KOPT-K1 (cell line): ENCODE results near the gene IGSF21.

ENCODE experiments used
- H3K27ac ChIP-seq: fragments of 200-600 bp; sonication (generic); 2 replicates; pipeline ENCODE4 v1.5.1; 2016; ENCODE audit warnings: antibody characterized with exemption, mild to moderate bottlenecking, low read depth, low read length; ENCODE audit not compliant: poor library complexity, severe bottlenecking
- H3K36me3 ChIP-seq: fragments of 200-600 bp; sonication (generic); 2 replicates; pipeline ENCODE4 v1.5.1; 2017; ENCODE audit warnings: antibody characterized with exemption, mild to moderate bottlenecking, low read length, moderate library complexity; ENCODE audit not compliant: insufficient read depth
- H3K9me3 ChIP-seq: fragments of 200-600 bp; sonication (generic); 2 replicates; pipeline ENCODE4 v1.5.1; 2017; ENCODE audit warnings: antibody characterized with exemption, low read length, mild to moderate bottlenecking; ENCODE audit not compliant: insufficient read depth, poor library complexity, severe bottlenecking

The IGSF21 gene

DNA sequence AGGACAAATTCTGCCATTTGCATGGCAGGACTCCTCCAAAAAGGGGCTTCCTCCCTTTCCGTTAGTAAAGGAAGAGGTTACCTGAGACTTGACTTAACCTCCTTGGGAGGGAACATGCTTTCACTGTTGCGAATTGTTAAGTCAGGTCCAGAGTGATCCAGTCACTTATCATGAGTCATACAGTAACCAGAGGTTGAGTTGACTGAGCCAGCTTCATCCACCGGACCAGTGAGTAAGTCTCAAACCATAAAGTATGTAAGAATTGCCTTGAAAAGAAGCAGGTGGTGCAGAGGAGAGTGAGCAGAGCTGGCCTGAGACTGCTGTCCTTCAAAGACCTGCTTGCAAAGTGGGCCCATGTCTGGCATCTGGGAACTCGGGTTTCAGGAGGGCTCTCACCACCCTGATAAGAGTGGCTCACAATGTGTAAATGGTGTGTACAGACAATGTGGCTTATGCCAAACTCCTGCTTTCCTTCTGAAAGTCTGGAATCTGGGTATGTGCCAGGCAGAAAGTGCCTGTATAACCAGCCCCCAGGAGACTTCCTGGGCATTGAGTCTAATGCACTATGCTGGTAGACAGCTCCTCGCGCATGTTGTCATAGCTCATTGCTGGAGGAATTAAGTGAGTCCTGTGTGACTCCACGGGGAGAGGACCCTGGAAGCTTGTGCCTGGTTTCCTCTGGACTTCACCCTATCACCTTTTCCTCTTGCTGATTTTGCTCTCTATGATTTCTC lies 288.8 kb downstream of the IGSF21 start:
- no peak overlapping the region for H3K27ac ChIP-seq
- no peaks in the 10 kb centered on the region for H3K9me3 ChIP-seq
- no peaks in the 10 kb centered on the region for H3K36me3 ChIP-seq

GRCh38 chr1:18397641-18398040 lies 290.0 kb downstream of the IGSF21 start:
- Histone ChIP-seq H3K9me3 (no peaks in the 10 kb centered on the region), H3K36me3 (no peaks in the 10 kb centered on the region), H3K27ac (no peak overlapping the region)

DNA sequence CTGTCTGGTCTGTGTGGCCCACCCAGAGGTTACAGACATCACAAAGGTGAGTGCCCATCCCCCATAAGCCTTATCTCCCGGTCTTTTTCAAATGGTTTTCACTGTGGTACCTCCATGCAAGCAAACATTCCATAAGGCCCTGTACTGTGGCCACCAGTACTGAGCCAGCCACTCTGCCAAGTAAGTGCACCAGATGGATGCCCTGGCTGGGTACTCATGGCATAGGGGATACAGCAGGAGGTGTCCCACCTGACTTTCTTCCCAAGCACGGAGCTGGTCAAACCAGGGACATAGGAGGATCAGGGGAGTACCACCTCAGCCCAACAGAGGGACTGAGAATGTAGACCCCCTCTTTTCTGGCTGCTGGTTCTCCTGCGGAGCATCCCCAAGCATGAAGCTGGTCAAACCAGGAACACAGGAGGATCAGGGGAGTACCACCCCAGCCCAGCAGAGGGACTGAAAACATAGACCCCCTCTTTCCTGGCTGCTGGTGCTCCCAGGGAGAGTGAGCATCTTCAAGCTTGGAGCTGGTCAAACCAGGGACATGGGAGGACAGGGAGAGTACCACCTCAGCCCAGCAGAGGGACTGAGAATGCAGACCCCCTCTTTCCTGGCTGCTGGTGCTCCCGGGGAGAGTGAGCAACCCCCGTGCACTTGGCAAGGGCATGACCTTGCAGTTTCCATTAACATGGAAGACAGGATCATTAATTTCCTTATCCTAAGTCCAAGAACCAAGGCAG lies 291.4 kb downstream of the IGSF21 start:
- Histone ChIP-seq H3K9me3 (no peaks in the 10 kb centered on the region), H3K27ac (no peak overlapping the region), H3K36me3 (no peaks in the 10 kb centered on the region)

DNA sequence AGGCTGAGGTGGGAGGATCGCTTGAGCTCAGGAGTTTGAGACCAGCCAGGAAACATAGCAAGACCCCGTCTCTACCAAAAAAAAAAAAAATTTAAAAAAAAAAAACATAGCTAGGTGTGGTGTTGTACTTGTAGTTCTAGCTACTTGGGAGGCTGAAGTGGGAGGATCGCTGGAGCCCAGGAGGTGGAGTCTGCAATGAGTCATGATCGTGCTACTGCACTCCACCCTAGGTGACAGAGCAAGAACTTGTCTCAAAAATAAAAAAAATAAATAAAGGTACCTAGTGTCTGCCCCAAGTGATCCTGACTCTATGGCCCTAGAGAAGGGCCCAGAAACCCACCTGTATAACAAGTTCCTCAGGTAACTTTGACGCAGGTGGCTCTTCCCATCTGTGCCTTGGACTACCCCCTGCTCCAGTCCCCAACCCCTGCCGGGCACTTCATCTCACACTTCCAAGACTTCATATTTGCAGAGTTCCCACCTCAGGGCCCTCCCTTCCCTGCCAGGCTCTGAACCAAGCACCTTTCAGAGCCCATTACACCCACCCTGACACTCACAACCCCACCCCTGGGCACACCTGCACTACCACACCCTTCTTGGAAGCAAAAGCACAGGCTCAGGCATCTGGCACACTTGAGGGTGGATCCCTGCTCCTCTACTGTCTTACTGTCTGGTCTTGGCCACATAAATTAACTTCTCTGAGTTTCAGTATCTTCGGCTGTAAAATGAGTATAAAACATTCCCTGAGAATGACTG lies 292.9 kb downstream of the IGSF21 start:
- H3K9me3 ChIP-seq, result no peaks in the 10 kb centered on the region
- no peak overlapping the region for H3K27ac ChIP-seq
- H3K36me3 ChIP-seq, result no peaks in the 10 kb centered on the region

DNA sequence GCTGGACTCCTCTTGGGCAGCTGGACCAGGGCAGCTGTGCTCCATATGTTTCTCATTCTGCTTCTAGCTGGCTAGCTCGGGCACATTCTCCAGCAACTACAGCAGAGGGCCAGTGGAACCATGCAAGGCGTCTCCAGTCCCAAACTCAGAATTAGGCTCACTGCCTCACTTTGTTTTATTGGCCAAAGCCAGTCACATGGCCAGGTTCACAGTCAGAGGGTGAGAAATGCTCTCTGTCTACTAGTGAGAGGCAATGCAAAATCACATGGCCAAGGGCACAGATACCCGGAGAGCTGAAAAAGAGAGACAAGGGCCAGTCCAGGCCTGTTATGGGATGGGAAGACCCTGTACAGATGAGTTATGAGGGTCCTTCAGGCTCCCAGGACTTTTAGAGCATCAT lies 294.3 kb downstream of the IGSF21 start:
- H3K27ac ChIP-seq, result no peak overlapping the region
- H3K36me3 ChIP-seq, result no peaks in the 10 kb centered on the region
- H3K9me3 ChIP-seq, result no peaks in the 10 kb centered on the region

DNA sequence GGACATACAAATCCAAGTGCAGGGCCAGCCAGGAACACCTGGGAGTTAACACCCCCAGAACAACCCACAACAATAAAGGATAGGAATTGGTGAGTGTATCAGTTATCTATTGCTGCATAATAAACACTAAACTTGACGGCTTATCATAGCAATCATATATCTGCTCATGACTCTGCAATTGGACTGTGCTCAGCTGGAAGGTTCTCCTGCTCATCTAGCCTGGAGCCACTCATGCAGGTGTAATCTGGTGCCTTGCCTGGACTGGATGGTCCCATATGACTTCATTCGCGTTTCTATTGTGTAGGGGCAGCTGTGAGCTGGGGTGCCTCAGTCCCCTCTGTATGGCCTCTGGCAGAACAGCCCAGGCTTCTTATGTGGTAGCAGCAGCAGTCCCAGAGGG lies 296.9 kb downstream of the IGSF21 start:
- Histone ChIP-seq H3K27ac (no peak overlapping the region), H3K9me3 (no peaks in the 10 kb centered on the region), H3K36me3 (no peaks in the 10 kb centered on the region)

GRCh38 chr1:18407166-18408045 lies 299.8 kb downstream of the IGSF21 start:
- Histone ChIP-seq H3K36me3 (no peaks in the 10 kb centered on the region), H3K9me3 (peaks cover 13% of the 10 kb centered on the region), H3K27ac (no peak overlapping the region)

- Histone ChIP-seq H3K9me3 (peaks cover 13% of the 10 kb centered on the region), H3K27ac (no peak overlapping the region), H3K36me3 (no peaks in the 10 kb centered on the region)
Observed at GRCh38 chr1:18408656-18409370, 301.2 kb downstream of the IGSF21 start.

- Histone ChIP-seq H3K36me3 (no peaks in the 10 kb centered on the region), H3K9me3 (peaks cover 13% of the 10 kb centered on the region), H3K27ac (no peak overlapping the region)
Observed at GRCh38 chr1:18409609-18410237, 302.1 kb downstream of the IGSF21 start.

DNA sequence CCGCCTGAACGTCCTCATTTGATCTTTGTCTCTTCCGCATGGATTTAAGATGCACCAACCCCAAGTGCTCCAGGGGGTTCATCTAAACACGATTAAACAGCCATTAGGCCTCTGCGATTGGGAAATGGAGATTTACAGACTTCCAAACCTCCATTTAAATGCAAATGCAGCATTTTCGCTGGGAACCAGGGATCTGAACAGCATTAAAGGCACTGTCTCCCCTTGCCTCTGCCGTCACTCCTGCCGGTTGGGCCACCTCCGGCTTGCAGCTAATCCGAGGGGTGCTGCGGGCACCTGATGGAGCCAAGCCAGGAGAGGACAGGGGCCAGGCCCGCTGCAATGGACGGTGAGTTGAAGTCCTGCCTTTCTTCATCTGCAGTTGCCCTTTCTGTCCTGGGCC lies 302.8 kb downstream of the IGSF21 start:
- H3K9me3 ChIP-seq, result peaks cover 13% of the 10 kb centered on the region
- no peaks in the 10 kb centered on the region for H3K36me3 ChIP-seq
- H3K27ac ChIP-seq, result no peak overlapping the region

DNA sequence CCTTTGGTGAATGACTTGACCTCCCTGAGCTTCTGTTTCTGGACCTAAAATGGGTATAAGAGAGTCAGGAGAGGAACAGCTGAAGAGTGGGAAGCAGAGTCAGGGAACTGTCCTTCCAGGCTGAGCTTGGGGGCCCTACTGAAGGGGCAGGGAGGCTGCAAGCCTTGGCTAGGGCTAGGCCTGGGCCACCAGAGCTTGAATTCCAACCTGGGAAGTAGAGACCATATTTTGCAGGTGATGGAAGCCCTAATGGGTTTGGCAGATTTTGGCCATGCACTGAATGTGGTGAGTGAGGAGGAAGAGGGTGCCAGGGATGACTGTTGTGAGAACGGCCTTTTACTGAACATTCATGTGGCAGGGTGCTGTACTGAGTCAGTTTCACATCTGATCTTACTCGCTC lies 303.7 kb downstream of the IGSF21 start:
- Histone ChIP-seq H3K36me3 (no peaks in the 10 kb centered on the region), H3K9me3 (peaks cover 13% of the 10 kb centered on the region)

DNA sequence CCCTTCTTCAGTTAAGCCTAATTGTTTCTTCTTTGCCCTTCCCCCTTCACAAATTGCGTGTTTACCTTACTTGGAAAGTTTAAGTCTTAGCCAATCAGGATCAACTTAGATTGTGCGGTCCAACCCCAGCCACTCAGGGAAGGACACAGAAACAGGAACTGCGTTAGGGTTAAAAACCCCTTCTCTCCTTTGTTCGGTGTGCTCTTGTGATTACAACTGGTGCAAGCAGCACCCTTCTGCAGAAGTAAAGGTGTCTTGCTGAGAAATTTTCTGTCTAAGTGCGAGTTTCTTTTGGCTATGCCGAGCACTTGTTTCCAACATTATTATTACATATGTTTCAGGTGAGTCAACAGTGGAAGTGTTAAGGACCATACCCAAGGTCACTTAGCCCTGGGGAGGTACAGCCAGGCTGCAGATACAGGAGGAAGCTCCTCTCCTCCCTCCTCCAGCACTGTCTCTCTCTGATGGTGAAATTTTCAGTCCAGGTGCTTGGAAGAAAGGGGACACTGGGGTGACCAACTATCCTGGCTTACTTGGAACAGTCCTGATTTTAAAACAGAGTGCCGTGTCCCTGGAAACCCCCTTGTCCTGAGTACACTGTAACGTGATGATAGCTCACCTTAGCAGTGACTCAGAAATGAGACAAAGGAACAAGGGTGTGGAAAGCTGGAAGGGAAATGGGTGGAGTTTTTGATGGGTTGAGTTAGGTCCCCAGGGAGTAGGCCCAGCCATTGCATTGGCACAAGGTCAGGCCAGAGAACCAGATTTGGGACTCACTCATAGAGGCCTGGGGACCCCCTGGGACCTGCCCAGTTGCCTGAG lies 304.4 kb downstream of the IGSF21 start:
- Histone ChIP-seq H3K36me3 (no peaks in the 10 kb centered on the region), H3K27ac (no peak overlapping the region), H3K9me3 (peaks cover 13% of the 10 kb centered on the region)

More for the DNA sequence above, 303.7 kb downstream of the IGSF21 start:
- no peak overlapping the region for H3K27ac ChIP-seq

- no peaks in the 10 kb centered on the region for H3K36me3 ChIP-seq
- H3K9me3 ChIP-seq, result peaks cover 13% of the 10 kb centered on the region
- no peak overlapping the region for H3K27ac ChIP-seq
Observed at GRCh38 chr1:18412882-18413353, 305.3 kb downstream of the IGSF21 start.
